Esophagus squamous epithelium (tissue), 5 donors: ENCODE results near the gene TMEM255B. TPM values are rescaled to one million over a fixed set of nuclear protein-coding genes. Genes with fewer than 3 reads are reported as not detected.

ENCODE experiments used
- DNase-seq: peaks from one replicate; lab custom pipeline; 2025; lab: John Stamatoyannopoulos, UW
- H3K27ac ChIP-seq, 4 donors: fragments of 200-600 bp; sonication (generic); one replicate each; pipeline ENCODE4 v1.5.1; 2016 to 2019; ENCODE audit warnings: mild to moderate bottlenecking in 1 of 4
- H3K27me3 ChIP-seq, 4 donors: fragments of 200-600 bp; sonication (generic); 1 replicate in 3 of 4; 2 replicates in 1 of 4; pipeline versions ENCODE4 v1.5.1 to v1.6.0; 2017 to 2021; ENCODE audit warnings: antibody characterized with exemption in 1 of 4
- H3K36me3 ChIP-seq, 3 donors: fragments of 200-600 bp; sonication (generic); one replicate each; pipeline ENCODE4 v1.5.1; 2016 to 2019
- H3K4me1 ChIP-seq, 3 donors: fragments of 200-600 bp; sonication (generic); one replicate each; pipeline ENCODE4 v1.5.1; 2017 to 2019
- H3K4me3 ChIP-seq, 4 donors: fragments of 200-600 bp; sonication (generic); 1 replicate in 3 of 4; 2 replicates in 1 of 4; pipeline ENCODE4 v1.5.1; 2016 to 2019; ENCODE audit warnings: mild to moderate bottlenecking in 2 of 4, moderate library complexity in 1 of 4
- H3K9me3 ChIP-seq, 3 donors: fragments of 200-600 bp; sonication (generic); one replicate each; pipeline ENCODE4 v1.5.1; 2016 to 2019
- CTCF ChIP-seq, 6 experiments: fragments of 450-650 bp in 4 of 6; fragments of 200-600 bp in 2 of 6; sonication (generic) in 2 of 6; IDR thresholded peaks; one replicate each; pipeline ENCODE4 v1.5.1; 2016 to 2019; ENCODE audit warnings: antibody characterized with exemption in 6 of 6, mild to moderate bottlenecking in 4 of 6, moderate library complexity in 4 of 6
- POLR2A ChIP-seq, 4 donors: fragments of 450-650 bp; IDR thresholded peaks; one replicate each; pipeline ENCODE4 v1.6.1; 2017; ENCODE audit warnings: antibody characterized with exemption in 4 of 4, mild to moderate bottlenecking in 4 of 4, moderate library complexity in 3 of 4
- WGBS, 2 donors: methylation state at CpG; one replicate each; pipeline ENCODE4 v1.1.5; 2018; 5-methylcytosine and 5-hydroxymethylcytosine counted together
- intact Hi-C: fragments of 100-400 bp; cut with DNase I; formaldehyde crosslinking; loops from one replicate; pipeline ENCODE4 v1.15.0; 2022
- total RNA-seq, 4 donors: library from RNA; depleted of rRNA; stranded (reverse); fragments of >200 nt; gene quantifications; one replicate each; pipeline ENCODE4 v1.1.0, GENCODE V29; 2016
- donor health status: DM: yes; HTN: yes; CAD: no.

Gene TMEM255B
- total RNA-seq, 4 donors from 2014 or later = 0.30 to 9.2 (median 3.2) TPM; not detected in 1

- Histone ChIP-seq H3K27ac (no peak overlapping the region), H3K27me3 (no peaks in the 10 kb centered on the region)
- no peak for TF ChIP-seq CTCF (IDR thresholded peaks at IDR 0.05)
- no peak for TF ChIP-seq POLR2A (IDR thresholded peaks at IDR 0.05)
Observed at GRCh38 chr13:113814435-113814821, 55.4 kb downstream of the TMEM255B start.

GRCh38 chr13:113815151-113816058, 56.4 kb downstream of the TMEM255B start:
- Histone ChIP-seq H3K36me3 (peaks cover 0 to 10% (median 0%) of the 10 kb centered on the region in 3 donors), H3K4me1 (peaks cover 20 to 57% (median 24%) of the 10 kb centered on the region in 3 donors), H3K9me3 (no peaks in the 10 kb centered on the region), H3K27me3 (no peaks in the 10 kb centered on the region), H3K27ac (peak overlapping the region in 3 of 4 donors; percentile 3 to 38 (median 11)), H3K4me3 (peak overlapping the region in 3 of 4 donors; percentile 2 to 50 (median 30))
- TF ChIP-seq POLR2A (IDR thresholded peaks at IDR 0.05) = no peak
- TF ChIP-seq CTCF (IDR thresholded peaks at IDR 0.05) = no peak
- 65 to 68% methylated on average over 31 of the region's 42 CpGs for WGBS, 2 donors
- DNase-seq = no peak
- intact Hi-C loops = loop anchor here (5.0 kb wide), 1 partner anchor 92 kb away; no protein-coding TSS in a partner anchor

More at GRCh38 chr13:113814435-113814821, 55.4 kb downstream of the TMEM255B start:
- H3K4me3 ChIP-seq = no peak overlapping the region
- 55 to 80% methylated on average over 5 to 7 of the region's 11 CpGs for WGBS, 2 donors
- DNase-seq = no peak
- no peaks in the 10 kb centered on the region for H3K36me3 ChIP-seq
- no peaks in the 10 kb centered on the region for H3K9me3 ChIP-seq
- intact Hi-C loops = no loop called here
- peaks cover 13 to 47% (median 14%) of the 10 kb centered on the region in 3 donors for H3K4me1 ChIP-seq

- TF ChIP-seq CTCF (IDR thresholded peaks at IDR 0.05) = no peak
- TF ChIP-seq POLR2A (IDR thresholded peaks at IDR 0.05) = no peak
- intact Hi-C loops = loop anchor here (5.0 kb wide), 1 partner anchor 91 kb away; no protein-coding TSS in a partner anchor
- DNase-seq = no peak
- peak overlapping the region in 1 of 4 donors; percentile 50 for H3K4me3 ChIP-seq
- WGBS, 2 donors = 54 to 62% methylated on average over 11 to 12 of the region's 25 CpGs
- H3K27ac ChIP-seq = peak overlapping the region in 2 of 4 donors; percentile 11 to 38
- H3K27me3 ChIP-seq = no peaks in the 10 kb centered on the region
- peaks cover 27 to 67% (median 34%) of the 10 kb centered on the region in 3 donors for H3K4me1 ChIP-seq
- peaks cover 0 to 10% (median 0%) of the 10 kb centered on the region in 3 donors for H3K36me3 ChIP-seq
- H3K9me3 ChIP-seq = no peaks in the 10 kb centered on the region
Observed at GRCh38 chr13:113816254-113816929, 57.4 kb downstream of the TMEM255B start.

GRCh38 chr13:113816946-113817859, 58.2 kb downstream of the TMEM255B start:
- DNase-seq = peak; percentile 59
- WGBS, 2 donors = 14 to 17% methylated on average over 5 to 9 of the region's 24 CpGs
- Histone ChIP-seq H3K9me3 (no peaks in the 10 kb centered on the region), H3K27me3 (no peaks in the 10 kb centered on the region), H3K36me3 (peaks cover 0 to 16% (median 0%) of the 10 kb centered on the region in 3 donors), H3K27ac (peak overlapping the region; percentile 58 to 91 (median 82)), H3K4me1 (peaks cover 33 to 75% (median 42%) of the 10 kb centered on the region in 3 donors), H3K4me3 (no peak overlapping the region)
- intact Hi-C loops = loop anchor here (5.0 kb wide), 1 partner anchor 90 kb away; no protein-coding TSS in a partner anchor
- TF ChIP-seq POLR2A (IDR thresholded peaks at IDR 0.05) = peak in 1 of 4 donors; percentile 17
- peak; percentile 77 to 92 (median 86) for TF ChIP-seq CTCF (IDR thresholded peaks at IDR 0.05)
